Loucy (cell line): Measurements from ENCODE around the gene AHI1.
A peak's percentile ranks its signal among the peaks of the same experiment; 100 is the strongest.

Experiments used
- H2AFZ ChIP-seq: fragments of 200-600 bp; sonication (generic); 2 replicates; pipeline ENCODE4 v1.6.0; 2016; ENCODE audit warnings: antibody characterized with exemption, mild to moderate bottlenecking, low read length, moderate library complexity
- H3F3A ChIP-seq: fragments of 200-600 bp; 2 replicates; pipeline ENCODE4 v1.6.0; 2016; ENCODE audit warnings: antibody characterized with exemption, low read depth, mild to moderate bottlenecking
- H3K27me3 ChIP-seq: fragments of 200-600 bp; sonication (generic); 2 replicates; pipeline ENCODE4 v1.6.1; 2014; ENCODE audit warnings: low read length, mild to moderate bottlenecking; ENCODE audit not compliant: insufficient read depth, poor library complexity, severe bottlenecking
- H3K36me3 ChIP-seq: fragments of 200-600 bp; sonication (generic); 2 replicates; pipeline ENCODE4 v1.6.1; 2016; ENCODE audit warnings: low read length; ENCODE audit not compliant: insufficient read depth
- H3K4me1 ChIP-seq: fragments of 200-600 bp; sonication (generic); 2 replicates; pipeline ENCODE4 v1.5.1; 2014; ENCODE audit warnings: low read length, mild to moderate bottlenecking; ENCODE audit not compliant: insufficient read depth, poor library complexity, severe bottlenecking
- H3K4me2 ChIP-seq: fragments of 200-600 bp; sonication (generic); 2 replicates; pipeline ENCODE4 v1.6.0; 2014; ENCODE audit warnings: antibody characterized with exemption, low read length, low read depth, mild to moderate bottlenecking; ENCODE audit not compliant: poor library complexity, severe bottlenecking
- H3K4me3 ChIP-seq: fragments of 200-600 bp; sonication (generic); 2 replicates; pipeline ENCODE4 v1.5.1; 2014; ENCODE audit warnings: low read length, mild to moderate bottlenecking, mixed read lengths; ENCODE audit not compliant: poor library complexity, severe bottlenecking
- H3K79me2 ChIP-seq: fragments of 200-600 bp; sonication (generic); 2 replicates; pipeline ENCODE4 v1.6.1; 2014; ENCODE audit warnings: low read length; ENCODE audit not compliant: insufficient read depth
- H3K9ac ChIP-seq: fragments of 200-600 bp; sonication (generic); 2 replicates; pipeline ENCODE4 v1.6.0; 2014; ENCODE audit warnings: mild to moderate bottlenecking, low read depth, low read length, moderate library complexity; ENCODE audit not compliant: poor library complexity, severe bottlenecking
- H3K9me2 ChIP-seq: fragments of 200-600 bp; sonication (generic); replicated peaks from 2 replicates; pipeline ENCODE4 v1.6.1; 2016; ENCODE audit warnings: low read depth, low read length, mixed read lengths
- H3K9me3 ChIP-seq: fragments of 200-600 bp; sonication (generic); 2 replicates; pipeline ENCODE4 v1.6.1; 2014; ENCODE audit warnings: mild to moderate bottlenecking, antibody characterized with exemption, low read length, low read depth; ENCODE audit not compliant: insufficient read depth
- H4K20me1 ChIP-seq: fragments of 200-600 bp; sonication (generic); 2 replicates; pipeline ENCODE4 v1.6.0; 2014; ENCODE audit warnings: antibody characterized with exemption, low read length, mild to moderate bottlenecking; ENCODE audit not compliant: insufficient read depth, poor library complexity, severe bottlenecking
- EZH2phosphoT487 ChIP-seq: fragments of 200-600 bp; IDR thresholded peaks from 2 replicates; pipeline ENCODE4 v1.6.1; 2018; ENCODE audit warnings: antibody characterized with exemption, mild to moderate bottlenecking, moderate library complexity, borderline replicate concordance
- TF ChIP-seq, protein P1 (sequence below): fragments of 200-600 bp; sonication (generic); conservative IDR thresholded peaks from 2 replicates; pipeline ENCODE4 v1.5.1; 2014; ENCODE audit warnings: mild to moderate bottlenecking, antibody characterized with exemption, low read length

AHI1 gene

DNA sequence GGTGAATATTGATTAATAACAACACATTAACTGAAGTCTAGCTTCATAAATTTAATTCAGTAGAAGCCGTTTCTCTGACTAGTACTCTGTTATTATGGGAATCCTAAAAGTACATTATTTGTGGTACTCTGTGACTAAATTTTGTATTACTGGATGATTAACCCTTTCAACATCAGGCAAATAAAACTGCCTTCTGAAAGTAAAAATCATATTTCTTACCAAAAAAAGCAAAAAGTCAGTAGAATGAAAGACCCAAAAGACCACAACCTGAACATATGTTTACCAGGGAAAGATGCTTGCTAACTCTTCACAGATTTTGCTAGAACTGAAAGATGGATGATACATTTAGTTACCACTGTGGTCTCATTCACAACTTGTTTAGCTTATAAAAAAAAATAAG, 73.2 kb downstream of the AHI1 start:
- no peak for TF ChIP-seq EZH2phosphoT487
- TF ChIP-seq, protein P1, sequence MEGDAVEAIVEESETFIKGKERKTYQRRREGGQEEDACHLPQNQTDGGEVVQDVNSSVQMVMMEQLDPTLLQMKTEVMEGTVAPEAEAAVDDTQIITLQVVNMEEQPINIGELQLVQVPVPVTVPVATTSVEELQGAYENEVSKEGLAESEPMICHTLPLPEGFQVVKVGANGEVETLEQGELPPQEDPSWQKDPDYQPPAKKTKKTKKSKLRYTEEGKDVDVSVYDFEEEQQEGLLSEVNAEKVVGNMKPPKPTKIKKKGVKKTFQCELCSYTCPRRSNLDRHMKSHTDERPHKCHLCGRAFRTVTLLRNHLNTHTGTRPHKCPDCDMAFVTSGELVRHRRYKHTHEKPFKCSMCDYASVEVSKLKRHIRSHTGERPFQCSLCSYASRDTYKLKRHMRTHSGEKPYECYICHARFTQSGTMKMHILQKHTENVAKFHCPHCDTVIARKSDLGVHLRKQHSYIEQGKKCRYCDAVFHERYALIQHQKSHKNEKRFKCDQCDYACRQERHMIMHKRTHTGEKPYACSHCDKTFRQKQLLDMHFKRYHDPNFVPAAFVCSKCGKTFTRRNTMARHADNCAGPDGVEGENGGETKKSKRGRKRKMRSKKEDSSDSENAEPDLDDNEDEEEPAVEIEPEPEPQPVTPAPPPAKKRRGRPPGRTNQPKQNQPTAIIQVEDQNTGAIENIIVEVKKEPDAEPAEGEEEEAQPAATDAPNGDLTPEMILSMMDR: no peak
- Histone ChIP-seq H3K9ac (peak overlapping the region; percentile 56), H3F3A (no peaks in the 10 kb centered on the region), H2AFZ (no peak overlapping the region), H4K20me1 (no peaks in the 10 kb centered on the region), H3K36me3 (no peaks in the 10 kb centered on the region), H3K79me2 (no peaks in the 10 kb centered on the region), H3K4me2 (no peak overlapping the region), H3K4me1 (peaks cover 56% of the 10 kb centered on the region), H3K9me3 (no peaks in the 10 kb centered on the region), H3K27me3 (no peaks in the 10 kb centered on the region), H3K9me2 (no peaks in the 10 kb centered on the region), H3K4me3 (no peak overlapping the region)

DNA sequence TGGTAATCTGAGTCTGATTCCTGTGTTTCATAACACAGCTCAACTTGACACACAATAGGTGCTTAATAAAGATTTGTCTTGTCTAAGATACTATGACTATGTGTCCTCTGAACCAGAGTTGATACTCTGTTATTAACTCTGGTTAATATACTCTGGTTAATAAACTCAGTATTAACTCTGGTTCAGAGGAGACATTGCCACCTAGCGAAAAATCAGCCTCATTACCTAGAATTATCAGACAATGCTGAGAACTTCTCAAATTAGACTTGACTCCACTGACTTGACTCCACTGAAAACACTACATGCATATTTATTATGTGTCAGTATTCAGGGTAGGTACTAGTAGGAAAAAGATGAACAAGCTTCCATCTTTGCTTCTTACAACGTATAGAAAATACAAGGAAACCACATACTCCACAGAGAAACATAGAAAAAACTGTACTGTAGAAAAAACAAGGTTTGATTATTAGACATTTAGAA, 73.9 kb downstream of the AHI1 start:
- no peaks in the 10 kb centered on the region for H3K9me2 ChIP-seq
- no peak overlapping the region for H2AFZ ChIP-seq
- TF ChIP-seq EZH2phosphoT487: no peak
- TF ChIP-seq, protein P1: peak; percentile 88
- H4K20me1 ChIP-seq: no peaks in the 10 kb centered on the region
- H3K4me3 ChIP-seq: no peak overlapping the region
- no peaks in the 10 kb centered on the region for H3K9me3 ChIP-seq
- no peaks in the 10 kb centered on the region for H3K79me2 ChIP-seq
- H3K27me3 ChIP-seq: no peaks in the 10 kb centered on the region
- peaks cover 6% of the 10 kb centered on the region for H3F3A ChIP-seq
- H3K4me2 ChIP-seq: peak overlapping the region; percentile 44
- peak overlapping the region; percentile 56 for H3K9ac ChIP-seq
- H3K4me1 ChIP-seq: peaks cover 63% of the 10 kb centered on the region
- H3K36me3 ChIP-seq: no peaks in the 10 kb centered on the region

DNA sequence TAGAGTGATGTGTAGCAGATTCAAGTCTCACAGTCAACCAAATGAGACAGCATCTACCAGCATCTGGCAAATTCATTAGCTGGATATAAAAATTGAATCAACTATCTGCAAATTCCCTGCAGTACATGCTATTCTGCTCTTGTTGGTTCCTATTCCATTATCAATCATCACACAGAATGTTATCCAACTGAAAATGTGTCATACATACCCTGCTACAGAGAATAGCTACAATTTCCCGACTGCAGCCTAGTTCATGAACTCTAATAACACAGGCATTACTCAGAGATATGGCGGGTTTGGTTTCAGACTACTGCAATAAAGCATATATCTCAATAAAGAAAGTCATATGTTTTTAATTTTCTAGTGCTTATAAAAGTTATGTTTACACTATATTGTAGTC, 78.4 kb downstream of the AHI1 start:
- Histone ChIP-seq H3K9me3 (no peaks in the 10 kb centered on the region), H3K4me1 (peaks cover 73% of the 10 kb centered on the region), H3F3A (peaks cover 15% of the 10 kb centered on the region), H3K9me2 (no peaks in the 10 kb centered on the region), H3K36me3 (no peaks in the 10 kb centered on the region), H3K27me3 (no peaks in the 10 kb centered on the region), H3K9ac (peak overlapping the region; percentile 44), H3K4me3 (peak overlapping the region; percentile 23), H2AFZ (no peak overlapping the region), H3K4me2 (peak overlapping the region; percentile 46), H3K79me2 (no peaks in the 10 kb centered on the region), H4K20me1 (no peaks in the 10 kb centered on the region)
- TF ChIP-seq, protein P1: no peak
- no peak for TF ChIP-seq EZH2phosphoT487
